Left lung (tissue), 10 donors: ENCODE results near the gene EIF3M. TPM values are rescaled to one million over a fixed set of nuclear protein-coding genes. Genes with fewer than 3 reads are reported as not detected.

ENCODE experiments used
- ATAC-seq: fragments of 200-7000 bp; cut with Tn5 transposase; one replicate; pipeline ENCODE4 v1.9.1; 2020; ENCODE audit warnings: moderate library complexity
- DNase-seq, 4 donors: peaks; one replicate each; pipeline ENCODE4 v3.0.0-alpha.2; 2013 to 2020
- H3K27ac ChIP-seq, 2 donors: fragments of 200-600 bp; sonication (generic) in 1 of 2; one replicate each; pipeline versions ENCODE4 v1.5.0 to v1.8.0; 2020 to 2021
- H3K27me3 ChIP-seq, 2 donors: fragments of 200-600 bp; sonication (generic) in 1 of 2; one replicate each; pipeline versions ENCODE4 v1.5.0 to v1.8.0; 2020 to 2021
- H3K36me3 ChIP-seq, 2 donors: fragments of 200-600 bp; sonication (generic) in 1 of 2; one replicate each; pipeline versions ENCODE4 v1.5.0 to v1.8.0; 2020 to 2021
- H3K4me1 ChIP-seq, 2 donors: fragments of 200-600 bp; one replicate each; pipeline ENCODE4 v1.8.0; 2021
- H3K4me3 ChIP-seq, 2 donors: fragments of 200-600 bp; sonication (generic) in 1 of 2; one replicate each; pipeline versions ENCODE4 v1.5.0 to v1.8.0; 2020 to 2021; ENCODE audit warnings: mild to moderate bottlenecking in 1 of 2
- H3K9me3 ChIP-seq, 2 donors: fragments of 200-600 bp; sonication (generic) in 1 of 2; one replicate each; pipeline versions ENCODE4 v1.5.0 to v1.8.0; 2020 to 2021
- intact Hi-C, 2 donors: fragments of 100-400 bp; cut with DNase I; formaldehyde crosslinking; loops; one replicate each; pipeline versions ENCODE4 v1.11.2 to v1.14.2; 2022
- polyA plus RNA-seq, 6 donors: library from polyadenylated mRNA; unstranded; fragments of 120-200 nt; gene quantifications; one replicate each; pipeline ENCODE4 v1.2.1, GENCODE V29; 2013; ENCODE audit not compliant: insufficient read length in 6 of 6
- total RNA-seq, 2 donors: library from RNA; stranded (reverse); fragmentation: NEBNext Ultra II Directional; extraction: Animal tissue kit (Norgen Biotek cat#: 25700); gene quantifications; one replicate each; pipeline ENCODE4 v1.2.1, GENCODE V29; 2021
- TF ChIP-seq, protein P1 (sequence below), 2 donors: fragments of 200-600 bp; sonication (generic) in 1 of 2; IDR thresholded peaks; one replicate each; pipeline versions ENCODE4 v1.5.0 to v1.8.0; 2021; ENCODE audit warnings: antibody characterized with exemption in 2 of 2
- donor health status: DM: no; HTN: yes; CAD: no.
- donor health status: DM: no; HTN: no; CAD: no.

EIF3M gene
- total and polyA plus RNA-seq, 8 donors, result 151 to 432 (median 374) TPM

GRCh38 chr11:32555091-32555490, 28.5 kb upstream of the EIF3M start:
- Histone ChIP-seq H3K36me3 (no peaks in the 10 kb centered on the region), H3K27me3 (peaks cover 0 to 13% of the 10 kb centered on the region in 2 donors), H3K9me3 (no peaks in the 10 kb centered on the region), H3K4me3 (no peak overlapping the region), H3K4me1 (no peaks in the 10 kb centered on the region), H3K27ac (no peak overlapping the region)
- TF ChIP-seq, protein P1, sequence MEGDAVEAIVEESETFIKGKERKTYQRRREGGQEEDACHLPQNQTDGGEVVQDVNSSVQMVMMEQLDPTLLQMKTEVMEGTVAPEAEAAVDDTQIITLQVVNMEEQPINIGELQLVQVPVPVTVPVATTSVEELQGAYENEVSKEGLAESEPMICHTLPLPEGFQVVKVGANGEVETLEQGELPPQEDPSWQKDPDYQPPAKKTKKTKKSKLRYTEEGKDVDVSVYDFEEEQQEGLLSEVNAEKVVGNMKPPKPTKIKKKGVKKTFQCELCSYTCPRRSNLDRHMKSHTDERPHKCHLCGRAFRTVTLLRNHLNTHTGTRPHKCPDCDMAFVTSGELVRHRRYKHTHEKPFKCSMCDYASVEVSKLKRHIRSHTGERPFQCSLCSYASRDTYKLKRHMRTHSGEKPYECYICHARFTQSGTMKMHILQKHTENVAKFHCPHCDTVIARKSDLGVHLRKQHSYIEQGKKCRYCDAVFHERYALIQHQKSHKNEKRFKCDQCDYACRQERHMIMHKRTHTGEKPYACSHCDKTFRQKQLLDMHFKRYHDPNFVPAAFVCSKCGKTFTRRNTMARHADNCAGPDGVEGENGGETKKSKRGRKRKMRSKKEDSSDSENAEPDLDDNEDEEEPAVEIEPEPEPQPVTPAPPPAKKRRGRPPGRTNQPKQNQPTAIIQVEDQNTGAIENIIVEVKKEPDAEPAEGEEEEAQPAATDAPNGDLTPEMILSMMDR (IDR thresholded peaks at IDR 0.05), result no peak
- DNase-seq (no peak), ATAC-seq (no peak)
- intact Hi-C loops, result no loop called here

DNA sequence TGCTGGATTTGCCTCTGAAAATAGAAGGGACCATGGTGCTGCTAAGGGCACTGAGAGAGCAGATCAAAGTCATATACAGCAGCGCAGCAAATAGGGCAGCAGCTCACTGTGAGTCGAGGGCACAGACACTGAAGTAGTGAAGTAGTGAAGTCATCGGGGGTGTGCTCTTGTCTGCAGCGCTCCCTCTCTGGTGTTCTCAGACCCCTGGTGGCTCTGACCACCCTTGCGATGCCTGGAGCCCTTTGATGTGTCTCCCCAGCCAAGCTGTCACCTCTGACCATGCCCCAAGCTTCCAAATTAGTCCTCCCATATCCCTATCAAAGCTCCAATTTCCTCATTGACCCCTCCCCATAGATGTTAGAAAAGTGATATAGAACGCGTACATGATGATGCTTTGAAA, 27.7 kb upstream of the EIF3M start:
- ATAC-seq, result no peak
- TF ChIP-seq, protein P1 (IDR thresholded peaks at IDR 0.05), result no peak
- intact Hi-C loops, result no loop called here

GRCh38 chr11:32561835-32562234, 21.8 kb upstream of the EIF3M start:
- Histone ChIP-seq H3K36me3 (no peaks in the 10 kb centered on the region), H3K4me1 (no peaks in the 10 kb centered on the region), H3K9me3 (no peaks in the 10 kb centered on the region), H3K27me3 (no peaks in the 10 kb centered on the region), H3K4me3 (no peak overlapping the region), H3K27ac (no peak overlapping the region)
- ATAC-seq (no peak), DNase-seq (no peak)
- intact Hi-C loops, result no loop called here
- TF ChIP-seq, protein P1 (IDR thresholded peaks at IDR 0.05), result no peak

More for the DNA sequence above, 27.7 kb upstream of the EIF3M start:
- Histone ChIP-seq H3K27me3 (peaks cover 0 to 8% of the 10 kb centered on the region in 2 donors), H3K27ac (no peak overlapping the region), H3K36me3 (no peaks in the 10 kb centered on the region), H3K4me3 (no peak overlapping the region), H3K9me3 (no peaks in the 10 kb centered on the region), H3K4me1 (no peaks in the 10 kb centered on the region)
- no peak for DNase-seq

DNA sequence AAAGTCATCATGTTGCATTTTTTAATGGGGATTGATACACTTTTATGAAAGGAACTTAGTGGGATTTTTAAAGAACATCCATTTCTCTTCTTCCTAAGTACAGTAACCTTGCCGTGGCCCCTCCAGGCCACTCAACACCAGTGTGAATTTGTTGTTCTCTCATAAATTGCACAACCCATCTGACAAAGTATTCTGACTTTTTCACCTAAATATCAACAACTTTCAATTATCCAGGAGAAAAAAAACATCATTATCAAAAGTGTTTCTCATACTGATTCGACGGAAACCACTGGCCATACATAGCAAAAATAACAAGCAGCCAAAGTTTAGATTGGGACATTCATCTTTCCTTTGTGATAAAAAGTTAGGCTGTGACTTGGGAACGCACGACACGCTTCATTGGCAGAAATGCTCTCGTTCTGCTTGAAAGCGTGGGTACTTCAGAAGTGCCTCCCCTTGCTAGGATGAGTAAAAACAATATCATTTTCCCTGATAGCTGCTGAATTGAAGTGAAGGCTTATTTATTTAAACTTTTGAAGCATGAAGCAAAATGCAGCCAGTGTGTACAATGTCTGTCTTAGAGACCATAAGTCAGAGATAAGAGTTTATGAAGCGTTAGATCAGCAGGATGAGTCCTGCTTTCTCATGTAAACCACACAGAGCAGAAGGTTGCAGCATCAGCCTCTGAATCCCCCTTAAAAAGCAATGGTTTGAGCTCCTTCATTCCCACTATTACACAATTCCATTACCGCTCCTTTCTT, 20.6 kb upstream of the EIF3M start:
- no peaks in the 10 kb centered on the region for H3K4me1 ChIP-seq
- H3K36me3 ChIP-seq, result no peaks in the 10 kb centered on the region
- ATAC-seq (no peak), DNase-seq (no peak)
- no peak overlapping the region for H3K27ac ChIP-seq
- H3K27me3 ChIP-seq, result no peaks in the 10 kb centered on the region
- intact Hi-C loops, result no loop called here
- no peak overlapping the region for H3K4me3 ChIP-seq
- TF ChIP-seq, protein P1 (IDR thresholded peaks at IDR 0.05), result no peak
- no peaks in the 10 kb centered on the region for H3K9me3 ChIP-seq

DNA sequence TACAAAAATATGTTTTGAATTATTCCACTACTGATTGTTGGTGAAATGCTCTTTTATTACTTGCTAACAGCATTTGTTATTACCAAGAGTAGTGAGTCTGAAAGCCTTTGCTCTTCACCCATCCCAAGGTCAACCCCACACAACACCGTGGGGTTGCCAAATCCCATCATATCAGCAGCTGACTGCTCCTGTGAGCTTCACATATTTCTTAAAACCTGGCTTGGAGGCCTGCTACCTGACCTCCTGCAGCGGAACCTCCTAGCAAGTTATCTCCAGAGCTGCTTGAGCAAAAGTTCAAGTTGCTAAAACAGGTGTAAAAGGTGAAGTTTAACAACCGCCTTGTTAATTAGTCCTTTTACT, 20.1 kb upstream of the EIF3M start:
- ATAC-seq (no peak), DNase-seq (no peak)
- intact Hi-C loops, result no loop called here
- Histone ChIP-seq H3K27ac (no peak overlapping the region), H3K4me3 (no peak overlapping the region), H3K36me3 (no peaks in the 10 kb centered on the region), H3K9me3 (no peaks in the 10 kb centered on the region), H3K27me3 (no peaks in the 10 kb centered on the region), H3K4me1 (no peaks in the 10 kb centered on the region)
- TF ChIP-seq, protein P1 (IDR thresholded peaks at IDR 0.05), result no peak
